ENCODE results near the gene CLEC3A.
"Not testable (repeated sequence)": the region's sequence is repeated elsewhere in the genome, so short reads cannot be mapped to it uniquely, and the experiment has no call there.

CLEC3A gene

DNA sequence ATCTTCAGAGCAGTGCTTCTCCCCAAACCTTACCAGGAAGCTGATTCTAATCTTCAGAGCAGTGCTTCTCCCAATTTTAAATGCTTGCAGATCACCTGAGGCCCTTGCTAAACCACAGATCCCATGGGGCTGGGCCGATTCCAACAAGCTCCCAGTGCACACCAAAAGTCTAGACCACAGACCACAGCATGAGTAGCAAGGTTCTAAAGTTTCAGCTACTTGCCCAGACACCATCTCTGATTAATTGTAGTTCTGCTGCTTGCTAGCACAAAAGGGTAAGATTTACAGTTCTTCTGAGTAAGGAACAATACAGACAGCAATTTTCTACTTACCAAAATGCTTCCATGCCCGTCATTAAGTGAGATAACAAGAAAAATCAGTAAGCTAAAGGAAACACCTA lies 12.2 kb downstream of the CLEC3A start:
- no peak for DNase-seq

DNA sequence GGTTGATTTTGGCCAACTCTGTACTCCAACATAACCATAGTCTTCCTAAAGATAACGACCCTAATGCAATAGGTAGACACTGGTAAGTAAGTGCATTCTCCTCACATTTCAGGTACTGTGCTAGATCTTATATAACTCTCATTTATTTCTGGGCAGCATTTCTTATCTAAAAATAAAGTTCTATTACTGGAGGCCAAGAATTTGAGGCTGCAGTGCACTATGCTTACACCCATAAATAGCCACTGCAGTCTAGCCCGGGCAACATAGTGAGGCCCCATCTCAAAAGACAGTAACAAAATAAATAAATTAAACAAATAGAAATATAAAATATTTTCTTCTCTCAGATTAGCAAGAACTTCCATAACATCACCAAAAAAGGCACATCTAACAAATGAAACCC lies 12.7 kb downstream of the CLEC3A start:
- DNase-seq = no peak

DNA sequence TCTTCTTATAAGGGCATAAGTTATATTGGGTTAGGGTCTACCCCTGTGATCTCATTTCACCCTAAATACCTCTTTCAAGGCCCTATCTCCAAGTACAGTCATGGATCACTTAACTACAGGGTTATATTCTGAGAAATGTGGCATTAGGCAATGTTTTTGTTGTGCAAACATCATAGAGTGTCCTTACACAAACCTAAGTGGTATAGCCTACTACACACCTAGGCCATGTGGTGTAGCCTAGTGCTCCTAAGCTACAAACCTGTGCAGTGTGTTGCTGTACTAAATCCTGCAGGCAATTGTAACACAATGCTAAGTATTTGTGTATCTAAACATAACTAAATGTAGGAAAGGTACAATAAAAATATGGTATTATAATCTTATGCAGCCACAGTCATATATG lies 18.0 kb downstream of the CLEC3A start:
- no peak for DNase-seq

DNA sequence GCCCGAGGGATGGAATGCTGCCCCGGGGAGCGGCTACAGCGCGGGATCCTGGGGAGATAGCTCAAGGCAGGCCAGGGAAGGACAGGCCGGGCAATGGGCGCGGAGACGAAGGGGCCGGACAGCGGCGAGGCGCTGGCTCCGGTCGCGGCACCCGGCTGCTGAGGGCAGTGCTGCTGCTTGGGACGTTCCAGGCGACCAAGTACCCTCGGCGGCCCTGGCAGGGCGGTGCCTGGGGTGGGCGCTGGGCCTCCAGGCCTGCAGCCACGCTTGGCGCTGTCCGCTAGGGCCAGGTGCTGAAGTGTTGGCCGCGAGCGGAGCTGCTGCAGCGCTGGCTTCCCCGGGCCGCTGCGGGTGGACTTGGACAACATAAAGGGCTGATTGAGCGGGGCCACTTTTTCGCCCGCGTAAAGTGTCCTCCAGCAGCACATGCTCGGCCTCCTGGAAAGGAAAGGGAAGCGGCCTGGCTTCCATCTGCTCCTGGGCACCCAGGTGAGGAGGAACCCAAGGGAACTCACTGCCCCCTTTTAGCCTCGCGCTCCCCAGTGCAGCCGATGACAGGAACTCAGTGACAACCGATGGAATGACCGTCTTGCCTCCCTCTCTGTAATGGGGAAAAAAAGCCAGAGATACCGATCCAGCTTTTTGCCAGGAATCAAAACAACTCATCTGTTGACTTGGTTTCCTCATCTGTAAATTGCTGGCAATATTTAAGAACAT lies 23.7 kb downstream of the CLEC3A start:
- DNase-seq = no peak

DNA sequence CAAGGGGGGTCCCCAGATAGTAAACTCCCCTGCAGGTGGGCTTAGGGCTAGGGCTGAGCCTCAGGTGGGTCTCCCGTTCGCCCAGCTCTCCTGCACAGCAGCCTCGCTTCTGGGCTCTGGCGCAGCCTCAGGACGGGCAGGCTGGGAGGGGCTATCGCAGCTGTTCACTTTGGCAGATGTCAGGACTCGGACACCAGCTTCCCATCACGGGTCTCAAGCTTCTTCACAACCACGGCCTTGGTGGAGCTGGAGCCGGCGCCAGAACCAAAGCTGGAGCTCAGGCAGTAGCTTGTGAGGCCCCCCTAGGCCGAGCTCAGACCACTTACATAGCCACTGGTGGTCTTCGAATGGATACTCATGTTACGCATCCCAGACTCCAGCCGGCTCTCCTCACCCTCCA lies 26.0 kb downstream of the CLEC3A start:
- no peak for DNase-seq

DNA sequence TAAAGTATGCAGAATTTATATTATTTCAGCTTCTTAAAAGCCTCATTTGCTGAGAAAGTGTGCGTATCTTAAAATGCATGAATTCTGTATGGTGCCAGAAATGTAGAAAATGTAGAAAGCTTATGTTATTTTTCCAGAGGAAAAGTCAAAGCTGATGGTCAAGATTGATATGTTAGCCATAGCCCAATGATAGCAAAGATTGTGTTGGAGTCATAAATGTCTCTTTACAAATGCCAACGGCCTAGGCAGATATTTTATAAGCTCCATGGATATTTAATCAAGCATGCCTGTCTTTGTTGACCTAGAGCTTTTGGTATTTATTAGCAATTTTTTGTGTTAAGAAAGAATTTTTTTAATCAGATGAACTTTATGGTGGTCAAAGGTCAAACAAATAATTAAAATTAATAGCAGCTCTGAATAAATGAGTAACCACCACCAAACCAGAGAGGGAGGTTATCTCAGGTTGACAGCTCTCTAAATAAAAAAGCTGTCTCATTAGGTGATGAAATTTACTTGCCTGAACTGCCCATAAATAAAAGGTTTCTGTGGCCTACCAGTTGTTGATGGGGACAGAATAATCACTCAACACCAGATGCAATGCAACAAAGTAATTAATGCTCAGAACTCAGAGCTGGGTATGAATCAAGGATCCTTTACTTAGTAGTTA lies 28.5 kb downstream of the CLEC3A start:
- DNase-seq = no peak

DNA sequence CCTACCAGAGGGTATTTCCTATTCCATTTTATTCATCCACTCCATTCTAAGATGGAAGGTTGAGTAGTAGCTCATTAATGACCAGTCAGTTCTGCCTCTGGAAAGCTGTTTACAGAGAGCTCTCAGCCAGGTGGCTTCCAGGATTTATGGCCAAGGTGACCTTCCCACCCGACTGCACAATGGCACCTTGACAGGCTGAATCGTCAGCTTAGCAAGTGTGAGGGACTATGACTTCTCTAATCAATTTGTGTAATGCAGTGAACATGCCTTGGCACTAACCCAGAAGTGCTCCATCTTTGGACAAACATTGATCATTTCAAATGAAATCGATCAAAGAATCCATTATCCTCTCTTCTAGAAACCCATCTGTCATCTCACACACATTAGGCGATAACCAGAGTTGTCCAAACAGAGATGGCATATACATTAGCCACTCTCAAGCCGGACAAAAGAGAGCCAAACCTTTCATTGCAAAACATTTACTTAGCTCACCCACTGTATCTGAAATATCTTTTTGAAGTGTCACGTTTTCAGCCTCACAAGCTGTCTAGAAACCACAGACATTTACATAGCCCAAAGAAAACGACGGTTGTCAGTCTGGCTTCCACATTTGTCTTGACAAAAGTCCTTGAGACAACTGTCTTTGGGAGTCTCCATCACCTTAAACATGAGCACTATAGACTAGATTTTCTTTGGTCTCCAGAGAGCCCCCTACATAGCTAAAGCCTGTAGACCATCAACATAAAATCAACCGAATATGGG lies 35.6 kb downstream of the CLEC3A start:
- DNase-seq = no peak

DNA sequence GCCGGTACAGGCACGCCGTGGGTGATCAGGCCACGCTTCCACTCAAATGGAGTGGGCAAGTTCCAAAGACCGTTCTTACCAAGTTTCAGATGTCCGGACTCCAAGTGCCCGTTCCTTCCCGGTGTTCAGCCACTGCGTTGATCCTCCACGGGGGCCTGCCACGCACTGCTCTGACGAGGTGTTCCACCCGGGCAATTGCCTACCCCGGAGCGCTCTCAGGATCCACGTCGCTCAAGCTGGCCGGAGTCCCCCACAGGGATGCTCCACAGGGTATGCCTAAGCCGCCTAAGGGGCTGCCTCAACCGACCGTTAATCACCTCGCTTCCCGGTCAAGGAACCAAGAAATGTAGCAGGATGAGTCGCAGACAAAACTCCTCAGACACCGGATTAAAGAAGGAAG lies 37.5 kb downstream of the CLEC3A start:
- DNase-seq = not testable (repeated sequence)

DNA sequence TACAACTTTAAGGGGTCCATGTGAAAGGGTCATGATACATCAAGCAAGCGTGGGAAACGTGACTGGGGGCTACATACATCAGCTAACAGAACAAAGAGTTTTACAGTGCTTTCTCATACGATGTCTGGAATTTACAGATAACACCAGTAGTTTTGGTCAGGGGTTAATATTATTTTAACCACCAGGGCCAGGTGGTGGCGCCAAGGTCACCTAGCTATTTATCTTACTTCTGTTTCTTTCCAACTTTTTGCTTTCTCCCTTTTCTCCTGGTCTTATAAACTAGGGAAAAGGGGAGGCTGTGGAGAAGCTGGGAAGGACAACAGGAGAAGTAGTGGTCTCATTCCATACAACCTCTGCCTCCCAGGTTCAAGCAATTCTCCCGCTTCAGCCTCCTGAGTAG lies 37.9 kb downstream of the CLEC3A start:
- DNase-seq = no peak

DNA sequence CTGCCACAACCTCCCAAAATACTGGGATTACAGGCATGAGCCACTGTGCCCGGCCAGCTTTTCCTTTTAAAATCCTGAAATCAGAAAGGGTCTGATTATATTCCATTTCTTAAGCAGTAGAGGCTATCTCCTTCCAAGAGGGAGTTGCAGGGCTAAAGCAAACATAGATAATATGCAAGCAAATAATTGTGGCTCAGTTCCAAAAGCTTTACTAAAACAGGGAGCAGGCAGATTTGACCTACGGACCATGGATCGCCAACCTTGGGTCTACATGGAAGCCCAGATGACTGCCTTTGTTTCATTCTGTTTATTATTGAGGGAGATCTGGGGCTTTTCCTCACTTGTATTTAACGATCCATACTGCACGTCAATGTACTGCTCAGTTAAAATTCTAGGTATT lies 38.5 kb downstream of the CLEC3A start:
- DNase-seq = no peak

DNA sequence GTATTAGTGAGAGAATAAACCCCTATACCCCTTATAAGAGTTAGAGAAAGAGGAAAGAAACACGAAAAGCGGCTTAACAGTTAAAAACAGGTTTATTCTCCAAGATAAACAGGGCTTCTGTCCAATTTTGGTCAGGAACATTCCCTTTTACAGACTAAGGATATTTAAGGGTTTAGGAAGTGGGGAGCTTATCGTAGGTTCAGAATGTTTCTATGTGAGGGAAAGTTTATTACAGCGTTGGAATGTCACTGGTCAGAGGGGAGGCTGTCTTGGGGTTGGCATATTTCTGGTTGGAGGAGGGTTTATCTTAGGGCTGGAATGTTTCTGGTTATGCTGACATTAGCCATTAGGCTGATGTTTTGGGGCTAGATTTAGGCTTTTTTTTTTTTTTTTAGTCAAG lies 43.0 kb downstream of the CLEC3A start:
- no peak for DNase-seq

DNA sequence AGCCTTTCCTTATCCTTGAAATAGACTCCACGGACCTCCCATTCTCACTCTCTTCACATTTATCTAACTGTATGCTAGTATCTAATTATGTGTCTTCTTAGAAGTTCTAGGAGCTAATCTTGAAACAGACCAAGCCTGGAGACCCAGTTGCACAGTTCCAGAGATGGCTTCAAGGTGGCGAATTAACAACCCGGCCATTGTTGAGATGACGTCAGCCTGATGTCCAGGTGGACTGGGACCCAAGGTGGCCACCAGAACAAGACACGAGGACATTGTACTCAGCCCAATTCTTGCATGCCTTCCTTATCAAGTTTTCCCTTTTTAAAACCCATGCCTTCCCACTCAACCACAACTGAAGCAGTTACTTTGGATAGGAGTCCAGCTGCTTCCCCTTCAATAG lies 47.6 kb downstream of the CLEC3A start:
- DNase-seq = no peak

DNA sequence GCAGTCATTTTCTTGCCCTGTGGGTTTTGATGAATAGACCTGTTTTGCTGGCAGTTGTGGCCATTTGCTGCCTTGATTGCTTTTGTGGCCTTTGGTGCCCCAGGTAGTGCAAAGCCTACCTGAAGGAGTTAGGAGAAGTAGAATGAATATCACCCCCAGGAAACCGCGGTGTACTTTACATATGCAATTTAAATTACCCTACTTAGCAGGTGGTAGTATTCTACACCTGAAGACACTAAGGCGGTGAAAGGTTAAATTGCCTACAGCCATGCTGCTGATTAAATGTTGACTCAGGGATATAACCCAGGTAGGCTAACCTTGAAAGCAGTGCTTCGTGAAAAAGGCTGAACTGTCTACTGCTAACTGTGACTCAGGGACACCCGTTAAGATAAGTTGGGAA lies 49.9 kb downstream of the CLEC3A start:
- no peak for DNase-seq

DNA sequence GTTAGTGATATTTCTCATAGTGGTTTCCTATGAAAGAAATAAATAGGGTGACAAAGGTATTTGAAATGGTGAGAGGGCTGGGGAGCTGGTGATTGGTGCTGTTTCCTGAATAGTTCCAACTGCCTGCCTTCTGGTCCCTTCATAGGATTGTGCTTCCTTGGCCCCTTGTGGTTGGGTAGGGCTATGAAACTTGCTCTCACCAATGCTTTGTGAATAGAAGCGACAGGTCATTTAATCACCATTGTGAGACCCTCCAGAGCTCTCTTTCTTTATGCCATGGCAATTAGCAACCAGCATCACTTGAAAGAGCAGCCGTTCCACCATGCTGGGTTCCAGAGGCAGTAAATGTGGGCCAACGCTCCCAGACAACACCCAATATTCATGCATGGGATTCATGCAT lies 53.5 kb downstream of the CLEC3A start:
- DNase-seq = no peak

DNA sequence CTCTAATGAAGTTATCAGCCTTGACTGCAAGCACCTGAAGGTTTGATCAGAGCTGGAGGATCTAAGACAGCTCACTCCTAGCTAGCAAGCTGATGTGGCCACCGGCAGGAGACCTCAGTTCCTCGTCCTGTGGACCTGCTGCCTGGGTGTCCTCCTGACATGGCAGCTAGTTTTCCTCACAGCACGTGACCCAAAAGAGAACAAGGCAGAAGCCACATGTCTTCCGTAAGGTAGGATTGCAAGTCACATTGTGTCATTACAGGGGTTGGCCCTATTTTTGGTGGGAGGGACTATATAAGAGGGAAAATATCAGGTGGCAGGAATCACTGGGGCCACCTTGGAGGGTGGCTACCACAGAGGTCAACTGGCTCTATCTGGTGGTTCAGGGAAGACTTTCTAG lies 59.0 kb downstream of the CLEC3A start:
- no peak for DNase-seq

All from NCI-H1417 treated with DMSO at 0.1 percent for 48 hours (cell line).